Measurements from ENCODE around the gene CA12. TPM values are rescaled to one million over a fixed set of nuclear protein-coding genes. Genes with fewer than 3 reads are reported as not detected.

Gene CA12
- total RNA-seq, 4 donors from 2014 or later = 13.3 to 46.7 (median 17.5) TPM

GRCh38 chr15:63384906-63385305 is 3.3 kb upstream of the CA12 start:
- no peak for ATAC-seq
- no peaks in the 10 kb centered on the region for H3K36me3 ChIP-seq
- H3K4me3 ChIP-seq = no peak overlapping the region
- TF ChIP-seq POLR2AphosphoS5 (IDR thresholded peaks at IDR 0.05) (no peak), EP300 (IDR thresholded peaks at IDR 0.05) (no peak), CTCF (IDR thresholded peaks at IDR 0.05) (no peak), POLR2A (IDR thresholded peaks at IDR 0.05) (no peak)
- WGBS, 2 donors (ENCODE audit: low coverage in 1 of 2) = 86% methylated on average over 1 of the region's 2 CpGs; no CpG with 5 or more reads in 1 of the 2 donors
- peaks cover 0 to 42% (median 7%) of the 10 kb centered on the region in 3 donors for H3K4me1 ChIP-seq
- H3K27ac ChIP-seq = no peak overlapping the region
- no peaks in the 10 kb centered on the region for H3K9me3 ChIP-seq
- H3K27me3 ChIP-seq = no peaks in the 10 kb centered on the region

- TF ChIP-seq POLR2AphosphoS5 (IDR thresholded peaks at IDR 0.05) (no peak), CTCF (IDR thresholded peaks at IDR 0.05) (no peak), EP300 (IDR thresholded peaks at IDR 0.05) (no peak), POLR2A (IDR thresholded peaks at IDR 0.05) (no peak)
Observed at GRCh38 chr15:63382966-63383710, 1.5 kb upstream of the CA12 start.

GRCh38 chr15:63380808-63381282 is 801 bp downstream of the CA12 start:
- no peaks in the 10 kb centered on the region for H3K36me3 ChIP-seq
- peak overlapping the region in 1 of 2 donors; percentile 59 for H3K4me3 ChIP-seq
- H3K9me3 ChIP-seq = no peaks in the 10 kb centered on the region
- TF ChIP-seq EP300 (IDR thresholded peaks at IDR 0.05) = no peak
- no peak for TF ChIP-seq POLR2AphosphoS5 (IDR thresholded peaks at IDR 0.05)
- TF ChIP-seq CTCF (IDR thresholded peaks at IDR 0.05) = no peak
- no peak for TF ChIP-seq POLR2A (IDR thresholded peaks at IDR 0.05)
- 37 to 45% methylated on average over 2 to 12 of the region's 14 CpGs for WGBS, 2 donors (ENCODE audit: low coverage in 1 of 2)
- H3K27ac ChIP-seq = peak overlapping the region in 1 of 4 donors; percentile 69
- peaks cover 5% of the 10 kb centered on the region for H3K27me3 ChIP-seq
- peaks cover 0 to 33% (median 7%) of the 10 kb centered on the region in 3 donors for H3K4me1 ChIP-seq
- no peak for ATAC-seq

More at GRCh38 chr15:63382966-63383710, 1.5 kb upstream of the CA12 start:
- no peak for ATAC-seq
- H3K27ac ChIP-seq = no peak overlapping the region
- WGBS, 2 donors (ENCODE audit: low coverage in 1 of 2) = 67 to 91% methylated on average over 1 to 8 of the region's 10 CpGs
- H3K9me3 ChIP-seq = no peaks in the 10 kb centered on the region
- peaks cover 0 to 40% (median 7%) of the 10 kb centered on the region in 3 donors for H3K4me1 ChIP-seq
- H3K36me3 ChIP-seq = no peaks in the 10 kb centered on the region
- no peak overlapping the region for H3K4me3 ChIP-seq
- H3K27me3 ChIP-seq = peaks cover 5% of the 10 kb centered on the region

GRCh38 chr15:63380151-63380807 is 1.4 kb downstream of the CA12 start:
- TF ChIP-seq EP300 (IDR thresholded peaks at IDR 0.05) (no peak), POLR2AphosphoS5 (IDR thresholded peaks at IDR 0.05) (no peak), CTCF (IDR thresholded peaks at IDR 0.05) (no peak), POLR2A (IDR thresholded peaks at IDR 0.05) (no peak)
- H3K9me3 ChIP-seq = no peaks in the 10 kb centered on the region
- peak overlapping the region in 1 of 4 donors; percentile 69 for H3K27ac ChIP-seq
- H3K36me3 ChIP-seq = no peaks in the 10 kb centered on the region
- H3K4me3 ChIP-seq = peak overlapping the region in 1 of 2 donors; percentile 59
- ATAC-seq = no peak
- WGBS, 2 donors (ENCODE audit: low coverage in 1 of 2) = 64 to 70% methylated on average over 3 to 5 of the region's 5 CpGs
- H3K4me1 ChIP-seq = peaks cover under 1 to 38% (median 9%) of the 10 kb centered on the region in 3 donors
- peaks cover 5% of the 10 kb centered on the region for H3K27me3 ChIP-seq
